SK-N-SH (cell line): ENCODE results near the gene THBS2. TPM values are rescaled to one million over a fixed set of nuclear protein-coding genes. Genes with fewer than 3 reads are reported as not detected.

Experiments
- CTCF ChIA-PET: fragments of 300-600, 350-600 bp; formaldehyde crosslinking; extraction: SDS; loops from one replicate; lab custom pipeline; 2021; lab: Yijun Ruan, JAX
- POLR2A ChIA-PET: fragments of 350-600 bp; sonication (Branson Sonifier 250); formaldehyde crosslinking; extraction: SDS; loops from one replicate; lab custom pipeline; 2020; ENCODE audit warnings: antibody characterized with exemption, inconsistent platforms; lab: Yijun Ruan, JAX
- DNase-seq: peaks from one replicate; pipeline ENCODE4 v3.0.0; 2012
- H2AFZ ChIP-seq: fragments of 200-600 bp; sonication (generic); 2 replicates; pipeline ENCODE4 v1.8.1; 2016; ENCODE audit warnings: antibody characterized with exemption, mild to moderate bottlenecking, low read depth
- H3F3A ChIP-seq: fragments of 200-600 bp; sonication (generic); replicated peaks from 2 replicates; pipeline ENCODE3; 2016; ENCODE audit warnings: antibody characterized with exemption, mild to moderate bottlenecking; ENCODE audit not compliant: insufficient read depth
- H3K27ac ChIP-seq, 2 experiments: fragments of 200-500 bp in 1 of 2; fragments of 200-600 bp in 1 of 2; sonication (Bioruptor generic) in 1 of 2; sonication (generic), shearing (Covaris generic) in 1 of 2; 2 replicates each; pipeline versions ENCODE4 v1.5.1 to v1.6.1; 2014 to 2016; ENCODE audit warnings: low read depth in 2 of 2, inconsistent platforms in 1 of 2, low read length in 1 of 2, mild to moderate bottlenecking in 1 of 2, mixed read lengths in 1 of 2
- H3K27me3 ChIP-seq: fragments of 200-600 bp; sonication (generic), shearing (Covaris generic); 2 replicates; pipeline ENCODE4 v1.6.1; 2016; ENCODE audit warnings: mixed run types; ENCODE audit not compliant: insufficient read depth
- H3K36me3 ChIP-seq, 2 experiments: fragments of 200-500 bp in 1 of 2; fragments of 200-600 bp in 1 of 2; sonication (Bioruptor generic) in 1 of 2; sonication (generic) in 1 of 2; replicated peaks in 1 of 2; 2 replicates each; pipeline versions ENCODE3 to v1.5.1; 2014 to 2016; ENCODE audit warnings: low read length in 1 of 2, mild to moderate bottlenecking in 1 of 2; ENCODE audit not compliant: insufficient read depth in 2 of 2, control insufficient read depth in 1 of 2
- H3K4me1 ChIP-seq, 2 experiments: fragments of 200-500 bp in 1 of 2; fragments of 200-600 bp in 1 of 2; sonication (Bioruptor generic) in 1 of 2; sonication (generic), shearing (Covaris generic) in 1 of 2; 2 replicates each; pipeline versions ENCODE4 v1.5.1 to v1.6.1; 2014 to 2016; ENCODE audit warnings: low read depth in 1 of 2, low read length in 1 of 2, mixed run types in 1 of 2; ENCODE audit not compliant: insufficient read depth in 2 of 2, control insufficient read depth in 1 of 2
- H3K4me2 ChIP-seq: fragments of 200-600 bp; sonication (generic), shearing (Covaris generic); 2 replicates; pipeline ENCODE4 v1.6.1; 2017; ENCODE audit warnings: mixed run types
- H3K4me3 ChIP-seq, 2 experiments: fragments of 200-500 bp in 1 of 2; fragments of 200-600 bp in 1 of 2; sonication (Bioruptor generic) in 1 of 2; sonication (generic), shearing (Covaris generic) in 1 of 2; 2 replicates each; pipeline versions ENCODE4 v1.5.1 to v1.8.1; 2014 to 2016; ENCODE audit warnings: low read depth in 2 of 2, inconsistent platforms in 1 of 2, low read length in 1 of 2, mild to moderate bottlenecking in 1 of 2, mixed read lengths in 1 of 2, moderate library complexity in 1 of 2
- H3K79me2 ChIP-seq: fragments of 200-600 bp; sonication (generic); 2 replicates; pipeline ENCODE4 v1.8.1; 2017; ENCODE audit warnings: mild to moderate bottlenecking; ENCODE audit not compliant: insufficient read depth
- H3K9ac ChIP-seq: fragments of 200-600 bp; sonication (generic); 2 replicates; pipeline ENCODE4 v1.6.1; 2017; ENCODE audit warnings: mixed run types
- H3K9me2 ChIP-seq: fragments of 200-600 bp; sonication (generic); 2 replicates; pipeline ENCODE4 v1.6.1; 2017; ENCODE audit warnings: mixed run types
- H3K9me3 ChIP-seq: fragments of 200-600 bp; sonication (generic); 2 replicates; pipeline ENCODE4 v1.6.1; 2017; ENCODE audit warnings: mixed run types, mild to moderate bottlenecking, moderate library complexity
- H4K20me1 ChIP-seq: fragments of 200-600 bp; sonication (generic); 2 replicates; pipeline ENCODE4 v1.6.1; 2017; ENCODE audit warnings: mild to moderate bottlenecking, mixed run types; ENCODE audit not compliant: insufficient read depth
- EP300 ChIP-seq, 2 experiments: IDR thresholded peaks; 2 replicates each; pipeline versions ENCODE4 v1.4.0 to v1.6.1; 2012; ENCODE audit warnings: borderline replicate concordance in 1 of 2, low read depth in 1 of 2, low read length in 1 of 2
- EZH2phosphoT487 ChIP-seq: fragments of 200-600 bp; sonication (generic); IDR thresholded peaks from 2 replicates; pipeline ENCODE4 v1.6.1; 2017; ENCODE audit warnings: low read depth, mixed run types, mild to moderate bottlenecking, antibody characterized with exemption, moderate library complexity, borderline replicate concordance
- GABPA ChIP-seq: IDR thresholded peaks from 2 replicates; pipeline ENCODE4 v1.4.0; 2012; ENCODE audit warnings: low read depth, mild to moderate bottlenecking
- GATA2 ChIP-seq: sonication (generic); formaldehyde crosslinking; IDR thresholded peaks from 2 replicates; pipeline ENCODE4 v1.5.0; 2020; ENCODE audit warnings: mild to moderate bottlenecking, missing genetic modification reagents
- JUND ChIP-seq: IDR thresholded peaks from 2 replicates; pipeline ENCODE4 v1.4.0; 2012
- NFIC ChIP-seq: IDR thresholded peaks from 2 replicates; pipeline ENCODE4 v1.4.0; 2012; ENCODE audit warnings: borderline replicate concordance
- POLR2AphosphoS5 ChIP-seq: IDR thresholded peaks from 2 replicates; pipeline ENCODE4 v1.6.1; 2012; ENCODE audit warnings: low read depth, low read length
- RCOR1 ChIP-seq: fragments of 150-350 bp; IDR thresholded peaks from 2 replicates; pipeline ENCODE4 v1.6.1; 2017; ENCODE audit warnings: antibody characterized with exemption, low read length
- RXRA ChIP-seq: IDR thresholded peaks from 2 replicates; pipeline ENCODE4 v1.4.0; 2012; ENCODE audit warnings: low read depth, mild to moderate bottlenecking, borderline replicate concordance
- SIN3A ChIP-seq: IDR thresholded peaks from 2 replicates; pipeline ENCODE4 v1.6.1; 2012; ENCODE audit warnings: low read depth, mild to moderate bottlenecking, low read length, moderate library complexity, borderline replicate concordance
- TAF1 ChIP-seq: IDR thresholded peaks from 2 replicates; pipeline ENCODE4 v1.6.1; 2012; ENCODE audit warnings: low read depth, mild to moderate bottlenecking, low read length, moderate library complexity, borderline replicate concordance
- TEAD4 ChIP-seq: IDR thresholded peaks from 2 replicates; pipeline ENCODE4 v1.4.0; 2012; ENCODE audit warnings: mild to moderate bottlenecking, borderline replicate concordance; ENCODE audit not compliant: insufficient read depth
- YY1 ChIP-seq: IDR thresholded peaks from 2 replicates; pipeline ENCODE4 v1.4.0; 2012; ENCODE audit warnings: low read depth, mild to moderate bottlenecking
- ZBTB33 ChIP-seq: IDR thresholded peaks from 2 replicates; pipeline ENCODE4 v1.4.0; 2012; ENCODE audit warnings: low read depth, borderline replicate concordance
- polyA plus RNA-seq, 3 experiments: library from polyadenylated mRNA; depleted of rRNA; stranded (reverse); fragments of >200 nt; gene quantifications; 2 replicates each; pipeline ENCODE4 v1.2.3, GENCODE V29; 2012
- TF ChIP-seq, protein P1 (sequence below): IDR thresholded peaks from 2 replicates; pipeline ENCODE4 v1.6.1; 2012; ENCODE audit warnings: mild to moderate bottlenecking, low read depth, low read length, moderate library complexity
- TF ChIP-seq, protein P2 (sequence below): fragments of 200-600 bp; sonication (generic); IDR thresholded peaks from 2 replicates; pipeline ENCODE4 v1.6.1; 2017; ENCODE audit warnings: antibody characterized with exemption, mild to moderate bottlenecking, moderate library complexity
- TF ChIP-seq, protein P3 (sequence below): fragments of 150-350 bp; IDR thresholded peaks from 2 replicates; pipeline ENCODE4 v1.6.1; 2016; ENCODE audit warnings: mild to moderate bottlenecking, low read depth, low read length
- TF ChIP-seq, protein P4 (sequence below): IDR thresholded peaks from 2 replicates; pipeline ENCODE4; 2012
- TF ChIP-seq, protein P5 (sequence below): fragments of 150-350 bp; IDR thresholded peaks from 2 replicates; pipeline ENCODE4 v1.6.1; 2017; ENCODE audit warnings: antibody characterized with exemption, low read length, low read depth, borderline replicate concordance

THBS2 gene
- polyA plus RNA-seq, 1 of the 3 experiments (the other 2 are of a cell fraction): 166 TPM

DNA sequence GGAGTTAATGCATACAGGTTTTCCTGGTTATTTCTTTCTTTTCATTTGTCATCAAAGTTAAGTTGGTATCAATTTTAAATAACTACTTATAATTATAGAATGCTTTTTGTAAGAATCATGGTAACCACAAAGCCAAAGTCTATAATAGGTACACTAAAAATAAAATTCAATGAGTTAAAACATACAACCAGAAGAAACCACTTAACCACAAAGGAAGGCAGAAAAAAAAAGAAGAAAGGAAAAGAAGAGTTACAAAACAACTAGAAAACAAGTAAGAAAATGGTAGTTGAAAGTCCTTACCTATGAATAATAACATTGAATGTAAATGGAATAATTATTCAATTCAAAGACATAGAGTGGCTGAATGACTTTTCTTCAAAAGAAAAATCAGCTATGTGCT lies 45.6 kb downstream of the THBS2 start:
- no peaks in the 10 kb centered on the region for H3K36me3 ChIP-seq
- no peak for TF ChIP-seq TAF1
- TF ChIP-seq EP300 (IDR thresholded peaks at IDR 0.05; ENCODE audit: borderline replicate concordance in 1 of 2, low read depth in 1 of 2, low read length in 1 of 2): no peak
- TF ChIP-seq RCOR1: no peak
- TF ChIP-seq TEAD4: no peak
- TF ChIP-seq, protein P1, sequence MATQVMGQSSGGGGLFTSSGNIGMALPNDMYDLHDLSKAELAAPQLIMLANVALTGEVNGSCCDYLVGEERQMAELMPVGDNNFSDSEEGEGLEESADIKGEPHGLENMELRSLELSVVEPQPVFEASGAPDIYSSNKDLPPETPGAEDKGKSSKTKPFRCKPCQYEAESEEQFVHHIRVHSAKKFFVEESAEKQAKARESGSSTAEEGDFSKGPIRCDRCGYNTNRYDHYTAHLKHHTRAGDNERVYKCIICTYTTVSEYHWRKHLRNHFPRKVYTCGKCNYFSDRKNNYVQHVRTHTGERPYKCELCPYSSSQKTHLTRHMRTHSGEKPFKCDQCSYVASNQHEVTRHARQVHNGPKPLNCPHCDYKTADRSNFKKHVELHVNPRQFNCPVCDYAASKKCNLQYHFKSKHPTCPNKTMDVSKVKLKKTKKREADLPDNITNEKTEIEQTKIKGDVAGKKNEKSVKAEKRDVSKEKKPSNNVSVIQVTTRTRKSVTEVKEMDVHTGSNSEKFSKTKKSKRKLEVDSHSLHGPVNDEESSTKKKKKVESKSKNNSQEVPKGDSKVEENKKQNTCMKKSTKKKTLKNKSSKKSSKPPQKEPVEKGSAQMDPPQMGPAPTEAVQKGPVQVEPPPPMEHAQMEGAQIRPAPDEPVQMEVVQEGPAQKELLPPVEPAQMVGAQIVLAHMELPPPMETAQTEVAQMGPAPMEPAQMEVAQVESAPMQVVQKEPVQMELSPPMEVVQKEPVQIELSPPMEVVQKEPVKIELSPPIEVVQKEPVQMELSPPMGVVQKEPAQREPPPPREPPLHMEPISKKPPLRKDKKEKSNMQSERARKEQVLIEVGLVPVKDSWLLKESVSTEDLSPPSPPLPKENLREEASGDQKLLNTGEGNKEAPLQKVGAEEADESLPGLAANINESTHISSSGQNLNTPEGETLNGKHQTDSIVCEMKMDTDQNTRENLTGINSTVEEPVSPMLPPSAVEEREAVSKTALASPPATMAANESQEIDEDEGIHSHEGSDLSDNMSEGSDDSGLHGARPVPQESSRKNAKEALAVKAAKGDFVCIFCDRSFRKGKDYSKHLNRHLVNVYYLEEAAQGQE: no peak
- TF ChIP-seq EZH2phosphoT487: no peak
- TF ChIP-seq SIN3A: no peak
- TF ChIP-seq NFIC: no peak
- no peak for TF ChIP-seq ZBTB33
- no peak for TF ChIP-seq RXRA
- TF ChIP-seq, protein P2, sequence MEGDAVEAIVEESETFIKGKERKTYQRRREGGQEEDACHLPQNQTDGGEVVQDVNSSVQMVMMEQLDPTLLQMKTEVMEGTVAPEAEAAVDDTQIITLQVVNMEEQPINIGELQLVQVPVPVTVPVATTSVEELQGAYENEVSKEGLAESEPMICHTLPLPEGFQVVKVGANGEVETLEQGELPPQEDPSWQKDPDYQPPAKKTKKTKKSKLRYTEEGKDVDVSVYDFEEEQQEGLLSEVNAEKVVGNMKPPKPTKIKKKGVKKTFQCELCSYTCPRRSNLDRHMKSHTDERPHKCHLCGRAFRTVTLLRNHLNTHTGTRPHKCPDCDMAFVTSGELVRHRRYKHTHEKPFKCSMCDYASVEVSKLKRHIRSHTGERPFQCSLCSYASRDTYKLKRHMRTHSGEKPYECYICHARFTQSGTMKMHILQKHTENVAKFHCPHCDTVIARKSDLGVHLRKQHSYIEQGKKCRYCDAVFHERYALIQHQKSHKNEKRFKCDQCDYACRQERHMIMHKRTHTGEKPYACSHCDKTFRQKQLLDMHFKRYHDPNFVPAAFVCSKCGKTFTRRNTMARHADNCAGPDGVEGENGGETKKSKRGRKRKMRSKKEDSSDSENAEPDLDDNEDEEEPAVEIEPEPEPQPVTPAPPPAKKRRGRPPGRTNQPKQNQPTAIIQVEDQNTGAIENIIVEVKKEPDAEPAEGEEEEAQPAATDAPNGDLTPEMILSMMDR: no peak
- TF ChIP-seq POLR2AphosphoS5: no peak
- TF ChIP-seq, protein P3, sequence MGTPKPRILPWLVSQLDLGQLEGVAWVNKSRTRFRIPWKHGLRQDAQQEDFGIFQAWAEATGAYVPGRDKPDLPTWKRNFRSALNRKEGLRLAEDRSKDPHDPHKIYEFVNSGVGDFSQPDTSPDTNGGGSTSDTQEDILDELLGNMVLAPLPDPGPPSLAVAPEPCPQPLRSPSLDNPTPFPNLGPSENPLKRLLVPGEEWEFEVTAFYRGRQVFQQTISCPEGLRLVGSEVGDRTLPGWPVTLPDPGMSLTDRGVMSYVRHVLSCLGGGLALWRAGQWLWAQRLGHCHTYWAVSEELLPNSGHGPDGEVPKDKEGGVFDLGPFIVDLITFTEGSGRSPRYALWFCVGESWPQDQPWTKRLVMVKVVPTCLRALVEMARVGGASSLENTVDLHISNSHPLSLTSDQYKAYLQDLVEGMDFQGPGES: no peak
- TF ChIP-seq, protein P4, sequence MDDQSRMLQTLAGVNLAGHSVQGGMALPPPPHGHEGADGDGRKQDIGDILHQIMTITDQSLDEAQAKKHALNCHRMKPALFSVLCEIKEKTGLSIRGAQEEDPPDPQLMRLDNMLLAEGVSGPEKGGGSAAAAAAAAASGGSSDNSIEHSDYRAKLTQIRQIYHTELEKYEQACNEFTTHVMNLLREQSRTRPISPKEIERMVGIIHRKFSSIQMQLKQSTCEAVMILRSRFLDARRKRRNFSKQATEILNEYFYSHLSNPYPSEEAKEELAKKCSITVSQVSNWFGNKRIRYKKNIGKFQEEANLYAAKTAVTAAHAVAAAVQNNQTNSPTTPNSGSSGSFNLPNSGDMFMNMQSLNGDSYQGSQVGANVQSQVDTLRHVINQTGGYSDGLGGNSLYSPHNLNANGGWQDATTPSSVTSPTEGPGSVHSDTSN: no peak
- no peak for TF ChIP-seq JUND
- no peak for TF ChIP-seq YY1
- TF ChIP-seq GABPA: no peak
- TF ChIP-seq GATA2 (CRISPR knock-in tag): no peak
- TF ChIP-seq, protein P5, sequence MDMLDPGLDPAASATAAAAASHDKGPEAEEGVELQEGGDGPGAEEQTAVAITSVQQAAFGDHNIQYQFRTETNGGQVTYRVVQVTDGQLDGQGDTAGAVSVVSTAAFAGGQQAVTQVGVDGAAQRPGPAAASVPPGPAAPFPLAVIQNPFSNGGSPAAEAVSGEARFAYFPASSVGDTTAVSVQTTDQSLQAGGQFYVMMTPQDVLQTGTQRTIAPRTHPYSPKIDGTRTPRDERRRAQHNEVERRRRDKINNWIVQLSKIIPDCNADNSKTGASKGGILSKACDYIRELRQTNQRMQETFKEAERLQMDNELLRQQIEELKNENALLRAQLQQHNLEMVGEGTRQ: no peak
- H3K4me1 ChIP-seq: no peaks in the 10 kb centered on the region; a peak in 1 of 4 replicates
- H3K9me2 ChIP-seq: no peaks in the 10 kb centered on the region
- no peak overlapping the region for H3K9ac ChIP-seq
- DNase-seq: no peak
- no peaks in the 10 kb centered on the region for H3K79me2 ChIP-seq
- H3K27me3 ChIP-seq: no peaks in the 10 kb centered on the region
- H4K20me1 ChIP-seq: no peaks in the 10 kb centered on the region
- H3K4me2 ChIP-seq: no peak overlapping the region
- H3K4me3 ChIP-seq: no peak overlapping the region
- ChIA-PET CTCF (no interaction called here), POLR2A (no interaction called here)
- no peaks in the 10 kb centered on the region for H3F3A ChIP-seq
- H2AFZ ChIP-seq: no peak overlapping the region
- no peak overlapping the region for H3K27ac ChIP-seq
- H3K9me3 ChIP-seq: peaks cover 13% of the 10 kb centered on the region
